Neural cell (in vitro differentiated cells): ENCODE measurements around the gene UPF1. TPM values are rescaled to one million over a fixed set of nuclear protein-coding genes. Genes with fewer than 3 reads are reported as not detected.
"Not testable (repeated sequence)": the region's sequence is repeated elsewhere in the genome, so short reads cannot be mapped to it uniquely, and the experiment has no call there.

ENCODE experiments used
- H2AFZ ChIP-seq: fragments of 200-600, 300-800 bp; sonication (generic), shearing (Covaris generic); 2 replicates; pipeline ENCODE4 v1.6.0; 2014; ENCODE audit warnings: low read depth, mild to moderate bottlenecking, antibody characterized with exemption, low read length, moderate library complexity
- H3F3A ChIP-seq: fragments of 200-600 bp; shearing (Covaris generic); 2 replicates; pipeline ENCODE4 v1.6.1; 2016; ENCODE audit warnings: mild to moderate bottlenecking, moderate library complexity, mixed read lengths, antibody characterized with exemption, low read length; ENCODE audit not compliant: insufficient read depth, poor library complexity, severe bottlenecking
- H3K27ac ChIP-seq: fragments of 200-600, 300-800 bp; sonication (generic), shearing (Covaris generic); 2 replicates; pipeline ENCODE4 v1.5.1; 2014; ENCODE audit warnings: mild to moderate bottlenecking, low read length, moderate library complexity
- H3K27me3 ChIP-seq: fragments of 300-800, 200-600 bp; sonication (generic), shearing (Covaris generic); 2 replicates; pipeline ENCODE4 v1.6.0; 2014; ENCODE audit warnings: mild to moderate bottlenecking, low read depth, low read length, moderate library complexity; ENCODE audit not compliant: insufficient read depth
- H3K36me3 ChIP-seq: fragments of 300-800, 200-600 bp; sonication (generic), shearing (Covaris generic); 2 replicates; pipeline ENCODE4 v1.5.1; 2014; ENCODE audit warnings: mild to moderate bottlenecking, antibody characterized with exemption, low read length, moderate library complexity; ENCODE audit not compliant: insufficient read depth
- H3K4me2 ChIP-seq: fragments of 300-800, 200-600 bp; sonication (generic), shearing (Covaris generic); 2 replicates; pipeline ENCODE4 v1.6.0; 2014; ENCODE audit warnings: mild to moderate bottlenecking, low read length
- H3K4me3 ChIP-seq: fragments of 300-800, 200-600 bp; sonication (generic), shearing (Covaris generic); 2 replicates; pipeline ENCODE4 v1.5.1; 2014; ENCODE audit warnings: mild to moderate bottlenecking, low read length, moderate library complexity
- H3K79me2 ChIP-seq: fragments of 200-600 bp; shearing (Covaris generic); replicated peaks from 2 replicates; pipeline ENCODE4 v1.6.0; 2014; ENCODE audit warnings: mild to moderate bottlenecking, low read length, moderate library complexity; ENCODE audit not compliant: insufficient read depth
- H3K9ac ChIP-seq: fragments of 300-800, 200-600 bp; sonication (generic), shearing (Covaris generic); 2 replicates; pipeline ENCODE4 v1.6.1; 2016; ENCODE audit warnings: mild to moderate bottlenecking, low read length, mixed read lengths
- H3K9me2 ChIP-seq: fragments of 200-600 bp; shearing (Covaris generic); 2 replicates; pipeline ENCODE4 v1.6.1; 2016; ENCODE audit warnings: mild to moderate bottlenecking, low read length, mixed read lengths; ENCODE audit not compliant: insufficient read depth
- H3K9me3 ChIP-seq: fragments of 200-600, 300-800 bp; sonication (generic), shearing (Covaris generic); 2 replicates; pipeline ENCODE4 v1.6.1; 2016; ENCODE audit warnings: mild to moderate bottlenecking, mixed run types, low read length, moderate library complexity, mixed read lengths
- H4K20me1 ChIP-seq: fragments of 200-600 bp; shearing (Covaris generic); 2 replicates; pipeline ENCODE4 v1.6.1; 2016; ENCODE audit warnings: mild to moderate bottlenecking, mixed run types; ENCODE audit not compliant: insufficient read depth
- CTCF ChIP-seq: fragments of 450-650 bp; IDR thresholded peaks from 2 replicates; pipeline ENCODE4 v1.5.1; 2014; ENCODE audit warnings: antibody characterized with exemption, mild to moderate bottlenecking, moderate library complexity; ENCODE audit not compliant: poor library complexity, severe bottlenecking
- EP300 ChIP-seq: fragments of 450-650 bp; conservative IDR thresholded peaks from 2 replicates; pipeline ENCODE4 v1.6.1; 2014; ENCODE audit warnings: antibody characterized with exemption, mild to moderate bottlenecking, moderate library complexity; ENCODE audit not compliant: poor library complexity, severe bottlenecking
- EZH2 ChIP-seq: fragments of 200-600, 300-800 bp; shearing (Covaris generic), sonication (generic); IDR thresholded peaks from 2 replicates; pipeline ENCODE4 v1.6.1; 2014; ENCODE audit warnings: antibody characterized with exemption, low read length, borderline replicate concordance, mild to moderate bottlenecking; ENCODE audit not compliant: insufficient read depth, poor library complexity, severe bottlenecking
- MXI1 ChIP-seq: fragments of 450-650 bp; conservative IDR thresholded peaks from 2 replicates; pipeline ENCODE4 v1.6.1; 2014; ENCODE audit warnings: antibody characterized with exemption, mild to moderate bottlenecking; ENCODE audit not compliant: poor library complexity, severe bottlenecking
- POLR2AphosphoS5 ChIP-seq: IDR thresholded peaks from 2 replicates; pipeline ENCODE4 v1.6.1; 2012
- RAD21 ChIP-seq: fragments of 450-650 bp; conservative IDR thresholded peaks from 2 replicates; pipeline ENCODE4 v1.6.1; 2014; ENCODE audit warnings: antibody characterized with exemption, mild to moderate bottlenecking, moderate library complexity
- REST ChIP-seq: IDR thresholded peaks from 2 replicates; pipeline ENCODE4 v1.6.1; 2012; ENCODE audit warnings: borderline replicate concordance
- SMC3 ChIP-seq: fragments of 450-650 bp; conservative IDR thresholded peaks from 2 replicates; pipeline ENCODE4 v1.6.1; 2014; ENCODE audit warnings: antibody characterized with exemption, mild to moderate bottlenecking, moderate library complexity; ENCODE audit not compliant: poor library complexity
- TAF1 ChIP-seq: IDR thresholded peaks from 2 replicates; pipeline ENCODE4 v1.6.1; 2012; ENCODE audit warnings: low read depth
- polyA plus RNA-seq: library from polyadenylated mRNA; depleted of rRNA; stranded (reverse); fragments of >200 nt; gene quantifications from 2 replicates; pipeline ENCODE4 v1.2.3, GENCODE V29; 2014

Gene UPF1
- polyA plus RNA-seq, 1 donor from 2014 or later: 39.3 TPM

GRCh38 chr19:18814063-18814462, 17.7 kb upstream of the UPF1 start:
- no peaks in the 10 kb centered on the region for H3K9me2 ChIP-seq
- H4K20me1 ChIP-seq: no peaks in the 10 kb centered on the region
- H3K9me3 ChIP-seq: no peaks in the 10 kb centered on the region
- no peak overlapping the region for H3K4me3 ChIP-seq
- no peaks in the 10 kb centered on the region for H3K27me3 ChIP-seq
- no peak overlapping the region for H3K4me2 ChIP-seq
- H3K36me3 ChIP-seq: no peaks in the 10 kb centered on the region
- H2AFZ ChIP-seq: no peak overlapping the region
- H3K9ac ChIP-seq: no peak overlapping the region
- H3K27ac ChIP-seq: no peak overlapping the region
- H3K79me2 ChIP-seq: no peaks in the 10 kb centered on the region
- TF ChIP-seq CTCF (no peak), TAF1 (no peak), RAD21 (no peak), POLR2AphosphoS5 (no peak), REST (no peak), MXI1 (no peak), EP300 (no peak), SMC3 (no peak), EZH2 (no peak)
- no peaks in the 10 kb centered on the region for H3F3A ChIP-seq

GRCh38 chr19:18815673-18816072, 16.1 kb upstream of the UPF1 start:
- Histone ChIP-seq H3K27ac (no peak overlapping the region), H4K20me1 (no peaks in the 10 kb centered on the region), H3F3A (no peaks in the 10 kb centered on the region), H3K9me3 (no peaks in the 10 kb centered on the region), H3K9me2 (no peaks in the 10 kb centered on the region), H2AFZ (no peak overlapping the region), H3K4me2 (no peak overlapping the region), H3K79me2 (no peaks in the 10 kb centered on the region), H3K4me3 (no peak overlapping the region), H3K36me3 (no peaks in the 10 kb centered on the region), H3K9ac (no peak overlapping the region), H3K27me3 (no peaks in the 10 kb centered on the region)
- no peak for TF ChIP-seq EP300
- no peak for TF ChIP-seq REST
- no peak for TF ChIP-seq CTCF
- no peak for TF ChIP-seq SMC3
- no peak for TF ChIP-seq EZH2
- TF ChIP-seq MXI1: no peak
- no peak for TF ChIP-seq TAF1
- no peak for TF ChIP-seq RAD21
- no peak for TF ChIP-seq POLR2AphosphoS5

GRCh38 chr19:18816645-18817044, 15.1 kb upstream of the UPF1 start:
- H3K4me2 ChIP-seq, H3K9me2 ChIP-seq, H3F3A ChIP-seq, H3K27me3 ChIP-seq, H3K9me3 ChIP-seq, H2AFZ ChIP-seq, H3K9ac ChIP-seq, H3K79me2 ChIP-seq, H3K36me3 ChIP-seq, H3K4me3 ChIP-seq, H3K27ac ChIP-seq, H4K20me1 ChIP-seq: not testable (repeated sequence)
